A549 (cell line): Measurements from ENCODE around the gene GPR137B. TPM values are rescaled to one million over a fixed set of nuclear protein-coding genes. Genes with fewer than 3 reads are reported as not detected.

Experiments used
- ATAC-seq, 2 experiments: fragments of 200-7000 bp in 1 of 2; fragments of >200 bp in 1 of 2; cut with Nextera tagmentation in 1 of 2; cut with Tn5 transposase in 1 of 2; 3 replicates each; pipeline versions ENCODE4 v1.8.0 to v1.9.1; 2018 to 2020; ENCODE audit warnings: mild to moderate bottlenecking in 1 of 2, moderate library complexity in 1 of 2
- CTCF ChIA-PET: fragments of 300-600 bp; sonication (Branson Sonifier 250); formaldehyde crosslinking; extraction: SDS; loops from one replicate; lab custom pipeline; 2021; ENCODE audit warnings: antibody characterized with exemption, inconsistent platforms; lab: Yijun Ruan, JAX
- POLR2A ChIA-PET: fragments of 350-600 bp; formaldehyde crosslinking; extraction: SDS; loops from one replicate; lab custom pipeline; 2021; ENCODE audit warnings: antibody characterized with exemption, inconsistent platforms; lab: Yijun Ruan, JAX
- DNase-seq, 2 experiments: peaks; one replicate each; pipeline versions ENCODE4 v3.0.0 to v3.0.0-alpha.2; 2011 to 2016; ENCODE audit warnings: low read depth in 1 of 2, low spot score in 1 of 2
- FAIRE-seq: peaks from 2 replicates; lab custom pipeline; 2011; peaks lifted over from hg19 to GRCh38; lab: Jason Lieb, UNC
- H3K27ac ChIP-seq, 2 experiments: fragments of >200 bp; sonication (Bioruptor Twin); formaldehyde crosslinking; 3 replicates each; pipeline ENCODE4 v1.5.1; 2016 to 2017
- H3K4me1 ChIP-seq: fragments of >200 bp; sonication (Bioruptor Twin); formaldehyde crosslinking; 3 replicates; pipeline ENCODE4 v1.6.1; 2016
- H3K4me2 ChIP-seq: fragments of >200 bp; sonication (Bioruptor Twin); formaldehyde crosslinking; 3 replicates; pipeline ENCODE4 v1.6.1; 2016
- H3K4me3 ChIP-seq: fragments of >200 bp; sonication (Bioruptor Twin); formaldehyde crosslinking; 3 replicates; pipeline ENCODE4 v1.5.1; 2016
- H3K9me3 ChIP-seq: fragments of >200 bp; sonication (Bioruptor Twin); formaldehyde crosslinking; 3 replicates; pipeline ENCODE4 v1.6.1; 2016
- BCL3 ChIP-seq: fragments of >200 bp; sonication (Bioruptor Twin); formaldehyde crosslinking; IDR thresholded peaks from 3 replicates; pipeline ENCODE4 v1.6.1; 2016
- CBX2 ChIP-seq: fragments of 200-600 bp; sonication (generic); IDR thresholded peaks from 2 replicates; pipeline ENCODE4 v1.6.1; 2016; ENCODE audit warnings: low read depth, mild to moderate bottlenecking, borderline replicate concordance
- CBX8 ChIP-seq: fragments of 200-600 bp; sonication (generic); IDR thresholded peaks from 2 replicates; pipeline ENCODE4 v1.6.1; 2016
- CEBPB ChIP-seq, 2 experiments: fragments of >200 bp in 1 of 2; sonication (Bioruptor Twin) in 1 of 2; formaldehyde crosslinking in 1 of 2; IDR thresholded peaks; 2 replicates each; pipeline ENCODE4 v1.6.1; 2012 to 2016
- EHF ChIP-seq: fragments of 250-450 bp; sonication (Bioruptor Pico); IDR thresholded peaks from 2 replicates; pipeline ENCODE4 v1.5.0; 2020; ENCODE audit warnings: mild to moderate bottlenecking
- FOSB ChIP-seq: fragments of 250-450 bp; sonication (Bioruptor Pico); IDR thresholded peaks from 2 replicates; pipeline ENCODE4 v1.5.0; 2020; ENCODE audit warnings: mild to moderate bottlenecking, moderate library complexity
- FOSL2 ChIP-seq, 2 experiments: fragments of 450-650 bp in 1 of 2; fragments of >200 bp in 1 of 2; sonication (Bioruptor Twin) in 1 of 2; formaldehyde crosslinking; IDR thresholded peaks; 2 replicates each; pipeline versions ENCODE4 v1.5.0 to v1.6.1; 2016 to 2020; ENCODE audit warnings: mild to moderate bottlenecking in 1 of 2, moderate library complexity in 1 of 2
- HDAC2 ChIP-seq: fragments of 200-600 bp; sonication (generic); IDR thresholded peaks from 2 replicates; pipeline ENCODE4 v1.6.1; 2016
- HOXA7 ChIP-seq: fragments of 250-450 bp; sonication (Bioruptor Pico); IDR thresholded peaks from 2 replicates; pipeline ENCODE4 v1.5.0; 2020; ENCODE audit warnings: mild to moderate bottlenecking, moderate library complexity
- HOXB13 ChIP-seq: fragments of 250-450 bp; sonication (Bioruptor Pico); IDR thresholded peaks from 2 replicates; pipeline ENCODE4 v1.5.0; 2020; ENCODE audit warnings: low read depth, mild to moderate bottlenecking, moderate library complexity
- KDM5A ChIP-seq: fragments of 200-600 bp; sonication (generic); IDR thresholded peaks from 2 replicates; pipeline ENCODE4 v1.6.1; 2016; ENCODE audit warnings: antibody characterized with exemption, mild to moderate bottlenecking
- MAFK ChIP-seq: fragments of 450-650 bp; IDR thresholded peaks from 2 replicates; pipeline ENCODE4 v1.6.1; 2014; ENCODE audit not compliant: partially characterized antibody
- MAX ChIP-seq: IDR thresholded peaks from 2 replicates; pipeline ENCODE4 v1.6.1; 2012
- MAZ ChIP-seq: fragments of 150-350 bp; IDR thresholded peaks from 2 replicates; pipeline ENCODE4 v1.6.1; 2014; ENCODE audit warnings: antibody characterized with exemption, low read depth, low read length, borderline replicate concordance
- MYC ChIP-seq: IDR thresholded peaks from 2 replicates; pipeline ENCODE4 v1.6.1; 2012; ENCODE audit warnings: mild to moderate bottlenecking, inconsistent platforms, low read length, improper control_type of control experiment, borderline replicate concordance
- NFE2L2 ChIP-seq: fragments of 150-350 bp; conservative IDR thresholded peaks from 2 replicates; pipeline ENCODE4 v1.6.1; 2014; ENCODE audit warnings: low read length
- NR3C1 ChIP-seq: fragments of >200 bp; sonication (Bioruptor Twin); formaldehyde crosslinking; IDR thresholded peaks from 3 replicates; pipeline ENCODE4 v1.6.1; 2017
- RAD21 ChIP-seq, 2 experiments: fragments of >200 bp in 1 of 2; sonication (Bioruptor Twin) in 1 of 2; formaldehyde crosslinking in 1 of 2; IDR thresholded peaks in 1 of 2; conservative IDR thresholded peaks in 1 of 2; 2 replicates in 1 of 2; 3 replicates in 1 of 2; pipeline ENCODE4 v1.6.1; 2012 to 2018; ENCODE audit warnings: inconsistent platforms in 1 of 2
- RCOR1 ChIP-seq: fragments of 150-350 bp; IDR thresholded peaks from 2 replicates; pipeline ENCODE4 v1.6.1; 2014; ENCODE audit warnings: antibody characterized with exemption, low read length, low read depth
- RFX5 ChIP-seq: fragments of 450-650 bp; IDR thresholded peaks from 2 replicates; pipeline ENCODE4 v1.7.1; 2014; ENCODE audit warnings: antibody characterized with exemption, mild to moderate bottlenecking, moderate library complexity
- RNF2 ChIP-seq: fragments of 200-600 bp; sonication (generic); IDR thresholded peaks from 2 replicates; pipeline ENCODE4 v1.6.1; 2016; ENCODE audit warnings: low read depth, mild to moderate bottlenecking, antibody characterized with exemption, moderate library complexity, borderline replicate concordance
- SREBF2 ChIP-seq: fragments of 450-650 bp; IDR thresholded peaks from 2 replicates; pipeline ENCODE4 v1.6.1; 2014; ENCODE audit warnings: mild to moderate bottlenecking, moderate library complexity
- TFCP2L1 ChIP-seq: fragments of 250-450 bp; sonication (Bioruptor Pico); IDR thresholded peaks from 2 replicates; pipeline ENCODE4 v1.5.0; 2021; ENCODE audit warnings: mild to moderate bottlenecking
- ZNF302 ChIP-seq: fragments of 250-450 bp; sonication (Bioruptor Pico); IDR thresholded peaks from 2 replicates; pipeline ENCODE4 v1.9.0; 2021; ENCODE audit warnings: inconsistent platforms, mild to moderate bottlenecking, moderate library complexity
- WGBS: methylation state at CpG from one replicate; pipeline ENCODE4 v1.1.6; 2017; ENCODE audit errors: missing lambda C conversion rate; 5-methylcytosine and 5-hydroxymethylcytosine counted together
- polyA plus RNA-seq, 4 experiments: library from polyadenylated mRNA; depleted of rRNA in 3 of 4; stranded (reverse); fragments of >200 nt; fragmentation: RNase III in 1 of 4; extraction: RNeasy Plus Mini Kit Qiagen cat#74134 plus additional on column Dnase treatment in 1 of 4; gene quantifications; 2 replicates in 3 of 4; 3 replicates in 1 of 4; pipeline ENCODE4 v1.2.3, GENCODE V29; 2011 to 2017
- TF ChIP-seq, protein P1 (sequence below): IDR thresholded peaks from 2 replicates; pipeline ENCODE4 v1.6.1; 2012; ENCODE audit warnings: low read depth, borderline replicate concordance
- TF ChIP-seq, protein P2 (sequence below): fragments of 250-450 bp; sonication (Bioruptor Pico); IDR thresholded peaks from 2 replicates; pipeline ENCODE4 v1.5.0; 2021; ENCODE audit warnings: mild to moderate bottlenecking, moderate library complexity, borderline replicate concordance

Gene GPR137B
- polyA plus RNA-seq, 2 of the 4 experiments (the other 2 are of a cell fraction): 5.8 to 9.2 TPM

DNA sequence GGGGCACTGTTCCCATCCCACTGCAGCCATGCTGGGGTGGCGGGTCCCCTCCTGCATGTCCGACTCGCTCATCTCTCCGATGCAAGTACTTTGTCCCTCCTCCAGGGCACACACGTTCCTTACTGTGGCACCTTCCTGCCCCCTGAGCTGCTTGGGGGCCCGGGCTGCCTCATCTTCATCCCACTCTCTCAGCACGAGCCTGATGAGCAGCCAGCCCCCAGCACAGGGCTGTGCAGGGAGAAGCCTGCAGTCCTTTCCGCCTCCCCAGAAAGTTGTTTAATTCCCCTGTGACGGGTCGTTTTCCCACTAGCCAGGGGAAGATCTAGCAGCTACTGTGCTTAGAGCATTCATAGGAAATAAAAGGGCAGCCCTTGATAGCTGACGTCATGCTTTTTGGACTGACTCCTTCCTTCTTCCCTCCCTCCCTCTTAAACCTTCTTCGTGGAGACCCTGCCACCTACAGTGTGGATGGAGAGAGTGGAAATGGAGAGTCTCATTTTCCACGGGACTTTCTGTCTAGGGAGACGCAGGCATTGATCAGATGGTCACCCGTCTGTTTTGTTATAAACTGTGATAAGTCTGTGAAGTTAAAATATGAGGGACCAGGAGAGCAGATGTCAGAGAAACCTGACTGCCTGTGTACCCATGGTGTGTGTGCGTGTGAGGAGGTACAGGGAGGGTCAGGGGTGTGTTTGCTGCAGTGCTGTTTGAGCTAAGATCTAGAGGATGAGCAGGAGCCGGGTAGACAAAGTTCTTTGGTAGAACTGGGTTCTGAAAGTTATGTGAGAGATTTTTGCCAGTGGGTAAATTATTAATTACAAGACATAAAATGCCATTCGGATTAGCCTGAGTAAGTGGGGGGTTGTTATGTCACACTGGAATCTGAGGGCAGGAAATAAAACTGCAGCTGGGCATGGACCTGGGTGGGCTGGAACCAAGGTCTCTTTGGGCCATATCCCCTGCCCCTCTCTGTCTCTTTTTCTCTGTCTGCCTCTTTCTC lies 34.3 kb downstream of the GPR137B start:
- ChIA-PET CTCF (interaction anchor here (0.6 to 1.8 kb wide), 5 partner anchors 12 to 68 kb away, joined by 3 to 6 read pairs (median 3); no protein-coding TSS in a partner anchor), POLR2A (no interaction called here)
- Histone ChIP-seq H3K4me3 (peak overlapping the region; percentile 22; the same call in 2 of the 3 replicates), H3K4me2 (peak overlapping the region; percentile 77), H3K4me1 (peaks cover 35% of the 10 kb centered on the region), H3K9me3 (no peaks in the 10 kb centered on the region), H3K27ac (peak overlapping the region; percentile 69 to 86)
- 22% methylated on average over 18 of the region's 18 CpGs for WGBS
- DNase-seq (peak; percentile 49 to 62), ATAC-seq (peak; percentile 83 to 88), FAIRE-seq (no peak)
- TF ChIP-seq FOSL2 (IDR thresholded peaks at IDR 0.05) (no peak), FOSL2 (CRISPR knock-in tag; IDR thresholded peaks at IDR 0.05) (no peak), MAFK (peak; percentile 39), EHF (CRISPR knock-in tag) (no peak)
- TF ChIP-seq, protein P1, sequence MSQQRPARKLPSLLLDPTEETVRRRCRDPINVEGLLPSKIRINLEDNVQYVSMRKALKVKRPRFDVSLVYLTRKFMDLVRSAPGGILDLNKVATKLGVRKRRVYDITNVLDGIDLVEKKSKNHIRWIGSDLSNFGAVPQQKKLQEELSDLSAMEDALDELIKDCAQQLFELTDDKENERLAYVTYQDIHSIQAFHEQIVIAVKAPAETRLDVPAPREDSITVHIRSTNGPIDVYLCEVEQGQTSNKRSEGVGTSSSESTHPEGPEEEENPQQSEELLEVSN: 0 out of 2 replicates have a peak, but pooled peaks have one; percentile 10

DNA sequence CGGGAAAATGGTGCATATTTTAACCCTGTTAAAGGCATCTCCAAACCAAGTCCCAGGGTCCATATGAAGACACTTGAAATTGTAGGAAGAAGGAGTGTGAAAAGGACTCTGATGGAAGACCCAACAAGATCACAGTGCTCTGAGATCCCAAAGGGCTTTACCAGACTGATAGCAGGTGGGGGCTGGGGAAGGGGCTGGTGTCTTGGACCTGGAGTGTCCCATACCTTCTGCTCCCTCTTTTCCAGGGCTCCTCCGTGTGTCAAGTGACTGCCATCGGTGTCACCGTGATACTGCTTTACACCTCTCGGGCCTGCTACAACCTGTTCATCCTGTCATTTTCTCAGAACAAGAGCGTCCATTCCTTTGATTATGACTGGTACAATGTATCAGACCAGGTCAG lies 37.3 kb downstream of the GPR137B start:
- ChIA-PET CTCF (no interaction called here), POLR2A (no interaction called here)
- DNase-seq (no peak), ATAC-seq (no peak), FAIRE-seq (no peak)
- Histone ChIP-seq H3K9me3 (no peaks in the 10 kb centered on the region), H3K27ac (no peak overlapping the region), H3K4me1 (peaks cover 35% of the 10 kb centered on the region), H3K4me3 (no peak overlapping the region), H3K4me2 (no peak overlapping the region)
- 92% methylated on average over 6 of the region's 6 CpGs for WGBS
- TF ChIP-seq CBX8: no peak
- no peak for TF ChIP-seq CEBPB (IDR thresholded peaks at IDR 0.05)
- no peak for TF ChIP-seq CBX2
- no peak for TF ChIP-seq HOXA7 (CRISPR knock-in tag)
- no peak for TF ChIP-seq RAD21 (conservative IDR thresholded peaks at IDR 0.05 in 1 of 2, IDR thresholded peaks at IDR 0.05 in 1 of 2)

- H3K4me3 ChIP-seq: no peak overlapping the region
- no peak overlapping the region for H3K27ac ChIP-seq
- WGBS: 54% methylated on average over 3 of the region's 3 CpGs
- peaks cover 28% of the 10 kb centered on the region for H3K4me1 ChIP-seq
- peak overlapping the region; percentile 41 for H3K4me2 ChIP-seq
- ChIA-PET CTCF (no interaction called here), POLR2A (interaction anchor here (0.7 kb wide), 1 partner anchor 14 kb away, joined by 3 read pairs; no protein-coding TSS in a partner anchor)
- no peak for DNase-seq
- TF ChIP-seq HOXA7 (CRISPR knock-in tag) (no peak), NR3C1 (no peak), KDM5A (no peak), RNF2 (no peak)
- no peak for FAIRE-seq
- H3K9me3 ChIP-seq: no peaks in the 10 kb centered on the region
- no peak for ATAC-seq
These were observed 38.7 kb downstream of the GPR137B start for GRCh38 chr1:236181059-236181458.

- ChIA-PET CTCF (no interaction called here), POLR2A (no interaction called here)
- Histone ChIP-seq H3K9me3 (no peaks in the 10 kb centered on the region), H3K4me3 (no peak overlapping the region), H3K4me1 (peaks cover 7% of the 10 kb centered on the region; the same call in 2 of the 3 replicates), H3K4me2 (no peak overlapping the region), H3K27ac (no peak overlapping the region)
- WGBS: 85% methylated on average over 4 of the region's 4 CpGs
- no peak for ATAC-seq
- DNase-seq: no peak
- no peak for FAIRE-seq
- TF ChIP-seq MYC (no peak), HDAC2 (no peak), RCOR1 (no peak), MAX (no peak), KDM5A (no peak), ZNF302 (CRISPR knock-in tag) (no peak), CBX2 (no peak), HOXB13 (CRISPR knock-in tag) (no peak), SREBF2 (no peak), RFX5 (no peak), FOSB (CRISPR knock-in tag) (no peak), RNF2 (no peak), BCL3 (no peak), TFCP2L1 (no peak), NFE2L2 (no peak), MAZ (no peak)
- TF ChIP-seq, protein P2, sequence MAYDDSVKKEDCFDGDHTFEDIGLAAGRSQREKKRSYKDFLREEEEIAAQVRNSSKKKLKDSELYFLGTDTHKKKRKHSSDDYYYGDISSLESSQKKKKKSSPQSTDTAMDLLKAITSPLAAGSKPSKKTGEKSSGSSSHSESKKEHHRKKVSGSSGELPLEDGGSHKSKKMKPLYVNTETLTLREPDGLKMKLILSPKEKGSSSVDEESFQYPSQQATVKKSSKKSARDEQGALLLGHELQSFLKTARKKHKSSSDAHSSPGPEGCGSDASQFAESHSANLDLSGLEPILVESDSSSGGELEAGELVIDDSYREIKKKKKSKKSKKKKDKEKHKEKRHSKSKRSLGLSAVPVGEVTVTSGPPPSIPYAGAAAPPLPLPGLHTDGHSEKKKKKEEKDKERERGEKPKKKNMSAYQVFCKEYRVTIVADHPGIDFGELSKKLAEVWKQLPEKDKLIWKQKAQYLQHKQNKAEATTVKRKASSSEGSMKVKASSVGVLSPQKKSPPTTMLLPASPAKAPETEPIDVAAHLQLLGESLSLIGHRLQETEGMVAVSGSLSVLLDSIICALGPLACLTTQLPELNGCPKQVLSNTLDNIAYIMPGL (CRISPR knock-in tag): no peak
These were observed 43.3 kb downstream of the GPR137B start for GRCh38 chr1:236185687-236186086.
